ENCODE measurements around the gene TNIP1. TPM values are rescaled to one million over a fixed set of nuclear protein-coding genes. Genes with fewer than 3 reads are reported as not detected.

Gene TNIP1
- total RNA-seq, 1 experiment from 2014 or later = 342 TPM

DNA sequence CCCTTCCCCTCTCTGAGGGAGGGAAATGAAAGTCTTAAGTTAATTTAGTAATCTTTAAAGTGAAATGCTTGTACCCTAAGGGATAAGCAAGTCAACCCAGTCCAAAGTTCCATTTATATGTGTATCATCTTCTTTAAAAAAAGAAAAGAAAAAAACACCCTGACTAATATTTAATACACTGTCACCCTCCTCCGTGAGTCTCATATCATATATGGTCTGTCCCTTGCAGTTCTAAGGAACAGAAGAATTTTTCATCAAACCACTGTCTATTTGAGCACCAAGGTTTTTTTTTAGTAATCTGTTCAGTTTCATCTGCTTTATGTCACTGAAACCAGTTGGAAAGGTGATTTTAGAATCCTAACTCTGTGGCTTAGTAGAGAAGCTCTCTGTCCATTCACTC is 15.2 kb downstream of the TNIP1 start:
- intact Hi-C loops (cut with micrococcal nuclease) = no loop called here
- no peaks in the 10 kb centered on the region for H3K27me3 Mint-ChIP-seq (ENCODE audit: insufficient read depth, unreplicated experiment)
- no peak for DNase-seq (ENCODE audit: unreplicated experiment)
- ChIA-PET POLR2A (interaction anchor here (0.6 to 1.5 kb wide), 4 partner anchors 15 to 148 kb away, joined by 3 to 6 read pairs (median 3); partner anchors contain the start of gene TNIP1), CTCF (interaction anchor here (0.6 to 40.7 kb wide), 5 partner anchors 11 to 571 kb away, joined by 3 to 1587 read pairs (median 7); no protein-coding TSS in a partner anchor)
- no peak overlapping the region for H3K4me3 Mint-ChIP-seq (ENCODE audit: unreplicated experiment)
- no peaks in the 10 kb centered on the region for H3K9me3 Mint-ChIP-seq (ENCODE audit: unreplicated experiment)
- peaks cover 70% of the 10 kb centered on the region for H3K36me3 Mint-ChIP-seq (ENCODE audit: insufficient read depth, unreplicated experiment)
- TF ChIP-seq, protein P1, sequence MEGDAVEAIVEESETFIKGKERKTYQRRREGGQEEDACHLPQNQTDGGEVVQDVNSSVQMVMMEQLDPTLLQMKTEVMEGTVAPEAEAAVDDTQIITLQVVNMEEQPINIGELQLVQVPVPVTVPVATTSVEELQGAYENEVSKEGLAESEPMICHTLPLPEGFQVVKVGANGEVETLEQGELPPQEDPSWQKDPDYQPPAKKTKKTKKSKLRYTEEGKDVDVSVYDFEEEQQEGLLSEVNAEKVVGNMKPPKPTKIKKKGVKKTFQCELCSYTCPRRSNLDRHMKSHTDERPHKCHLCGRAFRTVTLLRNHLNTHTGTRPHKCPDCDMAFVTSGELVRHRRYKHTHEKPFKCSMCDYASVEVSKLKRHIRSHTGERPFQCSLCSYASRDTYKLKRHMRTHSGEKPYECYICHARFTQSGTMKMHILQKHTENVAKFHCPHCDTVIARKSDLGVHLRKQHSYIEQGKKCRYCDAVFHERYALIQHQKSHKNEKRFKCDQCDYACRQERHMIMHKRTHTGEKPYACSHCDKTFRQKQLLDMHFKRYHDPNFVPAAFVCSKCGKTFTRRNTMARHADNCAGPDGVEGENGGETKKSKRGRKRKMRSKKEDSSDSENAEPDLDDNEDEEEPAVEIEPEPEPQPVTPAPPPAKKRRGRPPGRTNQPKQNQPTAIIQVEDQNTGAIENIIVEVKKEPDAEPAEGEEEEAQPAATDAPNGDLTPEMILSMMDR (IDR thresholded peaks at IDR 0.05; ENCODE audit: unreplicated experiment) = no peak
- peaks cover 28% of the 10 kb centered on the region for H3K4me1 Mint-ChIP-seq (ENCODE audit: insufficient read depth, unreplicated experiment)
- BruUV-seq (replicated peaks) = no TSS peak
- peak overlapping the region; percentile 69 for H3K27ac Mint-ChIP-seq (ENCODE audit: low read depth, unreplicated experiment)

DNA sequence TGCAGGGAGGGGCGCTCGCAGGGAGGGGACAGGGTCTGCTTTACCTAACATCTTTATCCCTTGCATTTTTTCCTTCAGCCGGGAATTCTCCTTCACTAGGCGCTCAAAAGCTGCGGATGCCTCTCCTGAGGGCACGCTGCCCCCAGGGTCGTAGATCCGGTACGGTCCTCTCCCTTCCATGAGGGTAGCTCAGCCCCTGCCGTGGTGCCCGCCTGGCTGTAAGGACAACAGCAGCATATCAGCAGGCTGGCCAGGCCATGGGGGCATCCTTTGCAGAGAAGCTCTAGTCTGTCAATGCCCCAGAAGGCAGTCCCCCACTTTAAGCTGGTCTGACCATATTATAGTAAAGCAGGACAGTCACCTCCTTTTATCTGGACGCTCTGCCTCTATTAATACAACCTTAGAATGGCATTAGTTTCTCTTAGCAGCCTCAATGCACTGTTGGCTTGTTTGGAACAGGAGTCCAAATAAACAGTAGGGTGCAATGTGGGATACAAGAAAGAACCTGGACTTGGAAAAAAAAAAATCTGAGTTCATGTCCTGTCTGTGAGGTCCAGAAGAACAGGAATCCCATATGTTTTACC is 15.8 kb downstream of the TNIP1 start:
- Mint-ChIP-seq H3K4me1 (ENCODE audit: insufficient read depth, unreplicated experiment) (peaks cover 28% of the 10 kb centered on the region), H3K27me3 (ENCODE audit: insufficient read depth, unreplicated experiment) (no peaks in the 10 kb centered on the region), H3K27ac (ENCODE audit: low read depth, unreplicated experiment) (peak overlapping the region; percentile 69), H3K4me3 (ENCODE audit: unreplicated experiment) (no peak overlapping the region), H3K9me3 (ENCODE audit: unreplicated experiment) (no peaks in the 10 kb centered on the region), H3K36me3 (ENCODE audit: insufficient read depth, unreplicated experiment) (peaks cover 70% of the 10 kb centered on the region)
- TF ChIP-seq, protein P1 (IDR thresholded peaks at IDR 0.05; ENCODE audit: unreplicated experiment) = no peak
- intact Hi-C loops (cut with micrococcal nuclease) = no loop called here
- CTCF ChIA-PET = interaction anchor here (0.6 to 40.7 kb wide), 6 partner anchors 10 to 100 kb away, joined by 3 to 1587 read pairs (median 6); no protein-coding TSS in a partner anchor
- POLR2A ChIA-PET = interaction anchor here (0.6 to 1.5 kb wide), 3 partner anchors 21 to 148 kb away, joined by 3 to 6 read pairs (median 3); no protein-coding TSS in a partner anchor
- BruUV-seq (replicated peaks) = no TSS peak
- DNase-seq (ENCODE audit: unreplicated experiment) = no peak

DNA sequence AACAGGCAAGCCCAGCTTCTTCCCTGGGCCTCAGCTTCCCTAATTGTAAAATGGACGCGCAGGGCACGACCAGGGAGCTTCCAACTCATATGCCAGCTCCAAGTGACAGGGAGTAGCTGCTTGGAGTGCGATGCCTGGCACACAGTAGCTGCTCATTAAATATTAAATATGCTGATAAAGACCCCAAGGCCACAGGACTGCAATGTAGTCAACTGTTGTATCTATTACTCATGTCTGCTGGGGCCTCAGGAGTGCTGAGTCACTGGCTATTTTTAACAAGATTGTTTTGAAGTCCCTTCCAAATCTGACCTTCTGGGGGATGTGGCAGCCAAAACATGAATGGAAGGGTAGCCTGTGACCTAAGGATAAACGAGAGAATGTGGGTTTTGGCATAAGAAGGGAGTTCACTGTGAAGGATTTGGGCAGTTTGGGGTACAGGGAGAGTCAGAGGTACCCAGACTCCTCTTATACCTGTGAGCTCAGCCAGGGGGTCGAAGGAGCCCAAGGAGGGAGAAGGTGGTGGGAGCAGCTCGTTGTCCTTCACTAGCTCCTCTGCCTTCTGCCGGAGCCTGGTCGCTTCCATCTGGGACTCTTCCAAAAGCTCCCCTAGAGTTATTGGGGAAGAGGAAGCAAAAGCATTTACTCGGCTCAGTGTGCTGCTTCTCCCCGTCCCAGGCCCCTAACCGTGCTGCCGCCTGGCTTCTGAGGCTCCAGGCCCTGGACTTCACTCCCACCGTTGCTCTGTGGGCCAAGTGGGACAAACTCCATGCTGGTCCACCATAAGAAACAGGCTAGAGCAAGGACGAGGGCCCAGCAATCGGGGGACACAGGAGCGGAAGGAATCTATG is 17.5 kb downstream of the TNIP1 start:
- CTCF ChIA-PET = interaction anchor here (0.5 to 40.7 kb wide), 8 partner anchors 8 to 101 kb away, joined by 3 to 1587 read pairs (median 4); partner anchors contain the start of gene TNIP1
- peaks cover 35% of the 10 kb centered on the region for H3K4me1 Mint-ChIP-seq (ENCODE audit: insufficient read depth, unreplicated experiment)
- peaks cover 77% of the 10 kb centered on the region for H3K36me3 Mint-ChIP-seq (ENCODE audit: insufficient read depth, unreplicated experiment)
- DNase-seq (ENCODE audit: unreplicated experiment) = peak; percentile 73
- POLR2A ChIA-PET = interaction anchor here (0.6 to 1.3 kb wide), 3 partner anchors 18 to 678 kb away, joined by 3 to 4 read pairs (median 3); no protein-coding TSS in a partner anchor
- H3K27me3 Mint-ChIP-seq (ENCODE audit: insufficient read depth, unreplicated experiment) = no peaks in the 10 kb centered on the region
- H3K9me3 Mint-ChIP-seq (ENCODE audit: unreplicated experiment) = no peaks in the 10 kb centered on the region
- H3K27ac Mint-ChIP-seq (ENCODE audit: low read depth, unreplicated experiment) = peak overlapping the region; percentile 69
- intact Hi-C loops (cut with micrococcal nuclease) = no loop called here
- H3K4me3 Mint-ChIP-seq (ENCODE audit: unreplicated experiment) = no peak overlapping the region
- TF ChIP-seq, protein P1 (IDR thresholded peaks at IDR 0.05; ENCODE audit: unreplicated experiment) = no peak
- BruUV-seq (replicated peaks) = no TSS peak
